ENCODE data around the gene KIF15. TPM values are rescaled to one million over a fixed set of nuclear protein-coding genes. Genes with fewer than 3 reads are reported as not detected.

The KIF15 gene
- total RNA-seq, 6 experiments from 2014 or later: 4.4 to 11.9 (median 9.7) TPM

- Mint-ChIP-seq H3K4me3 (no peak overlapping the region), H3K4me1 (ENCODE audit: low read depth) (peaks cover 10% of the 10 kb centered on the region), H3K9me3 (no peaks in the 10 kb centered on the region), H3K27me3 (ENCODE audit: insufficient read depth) (peaks cover 7% of the 10 kb centered on the region), H3K36me3 (ENCODE audit: low read depth) (no peaks in the 10 kb centered on the region), H3K27ac (no peak overlapping the region)
- TF ChIP-seq CTCF (IDR thresholded peaks at IDR 0.05): no peak
- no peak for DNase-seq
Measured at GRCh38 chr3:44899683-44900367, 138.2 kb downstream of the KIF15 start.

- no peak for TF ChIP-seq CTCF (IDR thresholded peaks at IDR 0.05)
- no peak overlapping the region for H3K4me3 Mint-ChIP-seq
- DNase-seq: no peak
Measured at GRCh38 chr3:44902628-44903027, 141.0 kb downstream of the KIF15 start.

More at GRCh38 chr3:44902628-44903027, 141.0 kb downstream of the KIF15 start:
- H3K4me1 Mint-ChIP-seq (ENCODE audit: low read depth): peaks cover 15% of the 10 kb centered on the region
- peaks cover 16% of the 10 kb centered on the region for H3K27me3 Mint-ChIP-seq (ENCODE audit: insufficient read depth)
- H3K36me3 Mint-ChIP-seq (ENCODE audit: low read depth): no peaks in the 10 kb centered on the region
- H3K9me3 Mint-ChIP-seq: no peaks in the 10 kb centered on the region
- no peak overlapping the region for H3K27ac Mint-ChIP-seq

Other genes with a start within 250 kb of the KIF15 start
- gene ZKSCAN7, start 206.6 kb upstream of the KIF15 start, total RNA-seq (2021; fragmentation: NEBNext Ultra II Directional; extraction: Animal tissue kit (Norgen Biotek cat#: 25700)): 1 to 10 TPM in 2 of 6 experiments, under 1 TPM in 4; 0.57 to 1.2 (median 0.94) TPM
- under 1 TPM; 0.05 to 0.23 (median 0.14) TPM for gene ZNF660, start 176.8 kb upstream of the KIF15 start, total RNA-seq (2021; fragmentation: NEBNext Ultra II Directional; extraction: Animal tissue kit (Norgen Biotek cat#: 25700))
- 10 to 100 TPM; 12.0 to 13.5 (median 12.2) TPM for gene ZNF197, start 136.8 kb upstream of the KIF15 start, total RNA-seq (2021; fragmentation: NEBNext Ultra II Directional; extraction: Animal tissue kit (Norgen Biotek cat#: 25700))
- 10 to 100 TPM in 3 of 6 experiments, 1 to 10 TPM in 3; 8.6 to 10.7 (median 10.0) TPM for gene ZNF35, start 113.1 kb upstream of the KIF15 start, total RNA-seq (2021; fragmentation: NEBNext Ultra II Directional; extraction: Animal tissue kit (Norgen Biotek cat#: 25700))
- under 1 TPM; 0.09 to 0.88 (median 0.56) TPM for gene ZNF502, start 49.1 kb upstream of the KIF15 start, total RNA-seq (2021; fragmentation: NEBNext Ultra II Directional; extraction: Animal tissue kit (Norgen Biotek cat#: 25700))
- 1 to 10 TPM; 1.0 to 2.0 (median 1.7) TPM for gene ZNF501, start 32.2 kb upstream of the KIF15 start, total RNA-seq (2021; fragmentation: NEBNext Ultra II Directional; extraction: Animal tissue kit (Norgen Biotek cat#: 25700))
- gene KIAA1143, start 175 bp upstream of the KIF15 start, total RNA-seq (2021; fragmentation: NEBNext Ultra II Directional; extraction: Animal tissue kit (Norgen Biotek cat#: 25700)): 10 to 100 TPM; 25.5 to 36.7 (median 30.1) TPM
- 10 to 100 TPM; 13.9 to 19.9 (median 16.7) TPM for gene TMEM42, start 100.1 kb downstream of the KIF15 start, total RNA-seq (2021; fragmentation: NEBNext Ultra II Directional; extraction: Animal tissue kit (Norgen Biotek cat#: 25700))
- gene TGM4, start 112.8 kb downstream of the KIF15 start, total RNA-seq (2021; fragmentation: NEBNext Ultra II Directional; extraction: Animal tissue kit (Norgen Biotek cat#: 25700)): not detected
- gene ZDHHC3, start 214.4 kb downstream of the KIF15 start, total RNA-seq (2021; fragmentation: NEBNext Ultra II Directional; extraction: Animal tissue kit (Norgen Biotek cat#: 25700)): 10 to 100 TPM; 55.5 to 74.7 (median 64.4) TPM
- gene EXOSC7, start 214.4 kb downstream of the KIF15 start, total RNA-seq (2021; fragmentation: NEBNext Ultra II Directional; extraction: Animal tissue kit (Norgen Biotek cat#: 25700)): 10 to 100 TPM; 41.0 to 54.1 (median 47.9) TPM